ENCODE results near the gene TMED4. TPM values are rescaled to one million over a fixed set of nuclear protein-coding genes. Genes with fewer than 3 reads are reported as not detected.

TMED4 gene
- total RNA-seq, 1 donor from 2014 or later = 61.9 TPM

GRCh38 chr7:44531421-44532380 lies 50.3 kb downstream of the TMED4 start:
- Histone ChIP-seq H3K27me3 (ENCODE audit: low read depth) (no peaks in the 10 kb centered on the region), H3K4me3 (no peak overlapping the region), H3K36me3 (no peaks in the 10 kb centered on the region), H3K9me3 (replicated peaks) (peaks cover 15% of the 10 kb centered on the region), H3K27ac (replicated peaks) (no peak overlapping the region), H3K4me1 (no peaks in the 10 kb centered on the region)
- TF ChIP-seq CTCF (IDR thresholded peaks at IDR 0.05; ENCODE audit: borderline replicate concordance) = no peak
- no peak for DNase-seq
- intact Hi-C loops (cut with micrococcal nuclease) = no loop called here

GRCh38 chr7:44530990-44531389 lies 51.0 kb downstream of the TMED4 start:
- no peak for TF ChIP-seq CTCF (IDR thresholded peaks at IDR 0.05; ENCODE audit: borderline replicate concordance)
- intact Hi-C loops (cut with micrococcal nuclease) = no loop called here
- peaks cover 22% of the 10 kb centered on the region for H3K9me3 ChIP-seq (replicated peaks)
- no peak for DNase-seq
- no peaks in the 10 kb centered on the region for H3K36me3 ChIP-seq
- no peak overlapping the region for H3K27ac ChIP-seq (replicated peaks)
- H3K4me3 ChIP-seq = no peak overlapping the region
- no peaks in the 10 kb centered on the region for H3K27me3 ChIP-seq (ENCODE audit: low read depth)
- no peaks in the 10 kb centered on the region for H3K4me1 ChIP-seq

Other genes with a start within 250 kb of the TMED4 start
- 107 TPM for gene NUDCD3, start 91.6 kb downstream of the TMED4 start, total RNA-seq
- 0.19 TPM for gene NPC1L1, start 40.9 kb downstream of the TMED4 start, total RNA-seq
- 27.1 TPM for gene DDX56, start 8.3 kb downstream of the TMED4 start, total RNA-seq
- 677 TPM for gene OGDH, start 24.4 kb upstream of the TMED4 start, total RNA-seq
- 62.7 TPM for gene ZMIZ2, start 166.6 kb upstream of the TMED4 start, total RNA-seq
- 470 TPM for gene PPIA, start 214.4 kb upstream of the TMED4 start, total RNA-seq

Measured in left ventricle myocardium inferior (tissue), 1 donor.